ENCODE results near the gene BCL6B.

The BCL6B gene

GRCh38 chr17:7025245-7025644 lies 2.4 kb downstream of the BCL6B start:
- H3K27ac ChIP-seq = no peak overlapping the region
- TF ChIP-seq ZFX (IDR thresholded peaks at IDR 0.05; ENCODE audit: borderline replicate concordance) (no peak), CTCF (IDR thresholded peaks at IDR 0.05) (no peak)

- H3K27ac ChIP-seq = no peak overlapping the region
- TF ChIP-seq CTCF (IDR thresholded peaks at IDR 0.05) = no peak
- no peak for TF ChIP-seq ZFX (IDR thresholded peaks at IDR 0.05; ENCODE audit: borderline replicate concordance)
These were observed 3.7 kb downstream of the BCL6B start for GRCh38 chr17:7026471-7027115.

- H3K27ac ChIP-seq = no peak overlapping the region
- TF ChIP-seq ZFX (IDR thresholded peaks at IDR 0.05; ENCODE audit: borderline replicate concordance) (no peak), CTCF (IDR thresholded peaks at IDR 0.05) (no peak)
These were observed 4.5 kb downstream of the BCL6B start for GRCh38 chr17:7027335-7027734.

GRCh38 chr17:7029096-7029495 lies 6.2 kb downstream of the BCL6B start:
- no peak for TF ChIP-seq CTCF (IDR thresholded peaks at IDR 0.05)
- TF ChIP-seq ZFX (IDR thresholded peaks at IDR 0.05; ENCODE audit: borderline replicate concordance) = no peak
- no peak overlapping the region for H3K27ac ChIP-seq

- TF ChIP-seq CTCF (IDR thresholded peaks at IDR 0.05) (no peak), ZFX (IDR thresholded peaks at IDR 0.05; ENCODE audit: borderline replicate concordance) (no peak)
These were observed 6.8 kb downstream of the BCL6B start for GRCh38 chr17:7029659-7030058.

GRCh38 chr17:7034955-7035590 lies 12.2 kb downstream of the BCL6B start:
- H3K27ac ChIP-seq = peak overlapping the region; percentile 64

More at GRCh38 chr17:7029659-7030058, 6.8 kb downstream of the BCL6B start:
- H3K27ac ChIP-seq = no peak overlapping the region

More at GRCh38 chr17:7034955-7035590, 12.2 kb downstream of the BCL6B start:
- TF ChIP-seq ZFX (IDR thresholded peaks at IDR 0.05; ENCODE audit: borderline replicate concordance) = no peak
- TF ChIP-seq CTCF (IDR thresholded peaks at IDR 0.05) = no peak

Data from 22Rv1 (cell line).